A673 (cell line): Measurements from ENCODE around the gene RBM19.

Source experiments
- EZH2 ChIP-seq: fragments of 200-600 bp; sonication (generic); IDR thresholded peaks from 2 replicates; pipeline ENCODE4 v1.6.1; 2017; ENCODE audit warnings: borderline replicate concordance, low read depth, mild to moderate bottlenecking, mixed read lengths, antibody characterized with exemption, low read length; ENCODE audit not compliant: poor library complexity, severe bottlenecking
- TF ChIP-seq, protein P1 (sequence below): fragments of 300-800, 200-600 bp; sonication (generic); conservative IDR thresholded peaks from 2 replicates; pipeline ENCODE4 v1.5.1; 2017; ENCODE audit warnings: low read depth, mild to moderate bottlenecking, antibody characterized with exemption, low read length, moderate library complexity, mixed read lengths

DNA sequence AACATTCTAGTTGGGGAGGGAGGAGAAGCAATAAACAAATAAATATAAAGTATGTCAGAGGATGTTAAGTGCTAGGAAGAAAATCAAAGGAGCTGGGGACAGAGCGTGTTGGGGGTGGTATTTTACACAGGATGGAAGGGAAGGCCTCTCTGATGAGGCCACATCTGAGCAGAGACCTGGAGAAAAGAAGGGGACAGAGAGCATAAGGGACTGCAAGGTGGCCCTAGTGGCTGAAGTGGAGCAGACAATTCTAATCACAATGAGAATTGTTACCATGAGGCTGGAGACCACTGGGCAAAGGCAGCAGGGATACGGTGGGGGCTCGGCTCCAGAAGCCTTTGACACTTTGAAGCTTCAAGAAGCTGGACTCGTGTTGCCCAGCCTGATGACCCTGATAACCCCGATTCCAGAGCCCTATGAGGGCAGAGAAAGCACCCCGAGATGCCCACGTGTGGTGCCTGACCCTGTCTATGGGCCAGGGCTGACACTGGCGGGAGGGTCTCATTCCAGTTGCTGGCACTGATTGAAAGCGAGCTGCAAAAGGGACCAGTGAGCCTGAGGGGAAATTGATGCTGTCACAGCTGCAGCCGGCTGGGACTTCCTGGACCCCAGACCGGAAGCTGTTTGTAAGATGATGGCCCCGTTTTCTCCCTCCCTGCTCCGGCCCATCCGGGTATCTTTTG is 169.1 kb downstream of the RBM19 start:
- TF ChIP-seq, protein P1, sequence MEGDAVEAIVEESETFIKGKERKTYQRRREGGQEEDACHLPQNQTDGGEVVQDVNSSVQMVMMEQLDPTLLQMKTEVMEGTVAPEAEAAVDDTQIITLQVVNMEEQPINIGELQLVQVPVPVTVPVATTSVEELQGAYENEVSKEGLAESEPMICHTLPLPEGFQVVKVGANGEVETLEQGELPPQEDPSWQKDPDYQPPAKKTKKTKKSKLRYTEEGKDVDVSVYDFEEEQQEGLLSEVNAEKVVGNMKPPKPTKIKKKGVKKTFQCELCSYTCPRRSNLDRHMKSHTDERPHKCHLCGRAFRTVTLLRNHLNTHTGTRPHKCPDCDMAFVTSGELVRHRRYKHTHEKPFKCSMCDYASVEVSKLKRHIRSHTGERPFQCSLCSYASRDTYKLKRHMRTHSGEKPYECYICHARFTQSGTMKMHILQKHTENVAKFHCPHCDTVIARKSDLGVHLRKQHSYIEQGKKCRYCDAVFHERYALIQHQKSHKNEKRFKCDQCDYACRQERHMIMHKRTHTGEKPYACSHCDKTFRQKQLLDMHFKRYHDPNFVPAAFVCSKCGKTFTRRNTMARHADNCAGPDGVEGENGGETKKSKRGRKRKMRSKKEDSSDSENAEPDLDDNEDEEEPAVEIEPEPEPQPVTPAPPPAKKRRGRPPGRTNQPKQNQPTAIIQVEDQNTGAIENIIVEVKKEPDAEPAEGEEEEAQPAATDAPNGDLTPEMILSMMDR: no peak
- no peak for TF ChIP-seq EZH2
